SK-N-SH (cell line): ENCODE data around the gene PRKCA. TPM values are rescaled to one million over a fixed set of nuclear protein-coding genes. Genes with fewer than 3 reads are reported as not detected.

Experiments
- CTCF ChIA-PET: fragments of 300-600, 350-600 bp; formaldehyde crosslinking; extraction: SDS; loops from one replicate; lab custom pipeline; 2021; lab: Yijun Ruan, JAX
- POLR2A ChIA-PET: fragments of 350-600 bp; sonication (Branson Sonifier 250); formaldehyde crosslinking; extraction: SDS; loops from one replicate; lab custom pipeline; 2020; ENCODE audit warnings: antibody characterized with exemption, inconsistent platforms; lab: Yijun Ruan, JAX
- DNase-seq: peaks from one replicate; pipeline ENCODE4 v3.0.0; 2012
- H2AFZ ChIP-seq: fragments of 200-600 bp; sonication (generic); 2 replicates; pipeline ENCODE4 v1.8.1; 2016; ENCODE audit warnings: antibody characterized with exemption, mild to moderate bottlenecking, low read depth
- H3F3A ChIP-seq: fragments of 200-600 bp; sonication (generic); replicated peaks from 2 replicates; pipeline ENCODE3; 2016; ENCODE audit warnings: antibody characterized with exemption, mild to moderate bottlenecking; ENCODE audit not compliant: insufficient read depth
- H3K27ac ChIP-seq, 2 experiments: fragments of 200-500 bp in 1 of 2; fragments of 200-600 bp in 1 of 2; sonication (Bioruptor generic) in 1 of 2; sonication (generic), shearing (Covaris generic) in 1 of 2; 2 replicates each; pipeline versions ENCODE4 v1.5.1 to v1.6.1; 2014 to 2016; ENCODE audit warnings: low read depth in 2 of 2, inconsistent platforms in 1 of 2, low read length in 1 of 2, mild to moderate bottlenecking in 1 of 2, mixed read lengths in 1 of 2
- H3K27me3 ChIP-seq: fragments of 200-600 bp; sonication (generic), shearing (Covaris generic); 2 replicates; pipeline ENCODE4 v1.6.1; 2016; ENCODE audit warnings: mixed run types; ENCODE audit not compliant: insufficient read depth
- H3K36me3 ChIP-seq, 2 experiments: fragments of 200-500 bp in 1 of 2; fragments of 200-600 bp in 1 of 2; sonication (Bioruptor generic) in 1 of 2; sonication (generic) in 1 of 2; replicated peaks in 1 of 2; 2 replicates each; pipeline versions ENCODE3 to v1.5.1; 2014 to 2016; ENCODE audit warnings: low read length in 1 of 2, mild to moderate bottlenecking in 1 of 2; ENCODE audit not compliant: insufficient read depth in 2 of 2, control insufficient read depth in 1 of 2
- H3K4me1 ChIP-seq, 2 experiments: fragments of 200-500 bp in 1 of 2; fragments of 200-600 bp in 1 of 2; sonication (Bioruptor generic) in 1 of 2; sonication (generic), shearing (Covaris generic) in 1 of 2; 2 replicates each; pipeline versions ENCODE4 v1.5.1 to v1.6.1; 2014 to 2016; ENCODE audit warnings: low read depth in 1 of 2, low read length in 1 of 2, mixed run types in 1 of 2; ENCODE audit not compliant: insufficient read depth in 2 of 2, control insufficient read depth in 1 of 2
- H3K4me2 ChIP-seq: fragments of 200-600 bp; sonication (generic), shearing (Covaris generic); 2 replicates; pipeline ENCODE4 v1.6.1; 2017; ENCODE audit warnings: mixed run types
- H3K4me3 ChIP-seq, 2 experiments: fragments of 200-500 bp in 1 of 2; fragments of 200-600 bp in 1 of 2; sonication (Bioruptor generic) in 1 of 2; sonication (generic), shearing (Covaris generic) in 1 of 2; 2 replicates each; pipeline versions ENCODE4 v1.5.1 to v1.8.1; 2014 to 2016; ENCODE audit warnings: low read depth in 2 of 2, inconsistent platforms in 1 of 2, low read length in 1 of 2, mild to moderate bottlenecking in 1 of 2, mixed read lengths in 1 of 2, moderate library complexity in 1 of 2
- H3K79me2 ChIP-seq: fragments of 200-600 bp; sonication (generic); 2 replicates; pipeline ENCODE4 v1.8.1; 2017; ENCODE audit warnings: mild to moderate bottlenecking; ENCODE audit not compliant: insufficient read depth
- H3K9ac ChIP-seq: fragments of 200-600 bp; sonication (generic); 2 replicates; pipeline ENCODE4 v1.6.1; 2017; ENCODE audit warnings: mixed run types
- H3K9me2 ChIP-seq: fragments of 200-600 bp; sonication (generic); 2 replicates; pipeline ENCODE4 v1.6.1; 2017; ENCODE audit warnings: mixed run types
- H3K9me3 ChIP-seq: fragments of 200-600 bp; sonication (generic); 2 replicates; pipeline ENCODE4 v1.6.1; 2017; ENCODE audit warnings: mixed run types, mild to moderate bottlenecking, moderate library complexity
- H4K20me1 ChIP-seq: fragments of 200-600 bp; sonication (generic); 2 replicates; pipeline ENCODE4 v1.6.1; 2017; ENCODE audit warnings: mild to moderate bottlenecking, mixed run types; ENCODE audit not compliant: insufficient read depth
- CHD2 ChIP-seq: fragments of 150-350 bp; IDR thresholded peaks from 2 replicates; pipeline ENCODE4 v1.6.1; 2018; ENCODE audit warnings: low read length; ENCODE audit not compliant: partially characterized antibody
- MEF2A ChIP-seq: IDR thresholded peaks from 2 replicates; pipeline ENCODE4 v1.4.0; 2012; ENCODE audit warnings: low read depth, borderline replicate concordance
- NRF1 ChIP-seq: IDR thresholded peaks from 2 replicates; pipeline ENCODE4 v1.6.1; 2012; ENCODE audit warnings: low read depth, mild to moderate bottlenecking, low read length
- WGBS: methylation state at CpG from one replicate; pipeline ENCODE4 v1.1.6; 2017; ENCODE audit warnings: low lambda C conversion rate; 5-methylcytosine and 5-hydroxymethylcytosine counted together
- polyA plus RNA-seq, 3 experiments: library from polyadenylated mRNA; depleted of rRNA; stranded (reverse); fragments of >200 nt; gene quantifications; 2 replicates each; pipeline ENCODE4 v1.2.3, GENCODE V29; 2012
- TF ChIP-seq, protein P1 (sequence below): IDR thresholded peaks from 2 replicates; pipeline ENCODE4; 2012
- TF ChIP-seq, protein P2 (sequence below): fragments of 200-600 bp; sonication (generic); IDR thresholded peaks from 2 replicates; pipeline ENCODE4 v1.6.1; 2017; ENCODE audit warnings: antibody characterized with exemption, mild to moderate bottlenecking, moderate library complexity

PRKCA gene
- polyA plus RNA-seq, 1 of the 3 experiments (the other 2 are of a cell fraction), result 108 TPM

DNA sequence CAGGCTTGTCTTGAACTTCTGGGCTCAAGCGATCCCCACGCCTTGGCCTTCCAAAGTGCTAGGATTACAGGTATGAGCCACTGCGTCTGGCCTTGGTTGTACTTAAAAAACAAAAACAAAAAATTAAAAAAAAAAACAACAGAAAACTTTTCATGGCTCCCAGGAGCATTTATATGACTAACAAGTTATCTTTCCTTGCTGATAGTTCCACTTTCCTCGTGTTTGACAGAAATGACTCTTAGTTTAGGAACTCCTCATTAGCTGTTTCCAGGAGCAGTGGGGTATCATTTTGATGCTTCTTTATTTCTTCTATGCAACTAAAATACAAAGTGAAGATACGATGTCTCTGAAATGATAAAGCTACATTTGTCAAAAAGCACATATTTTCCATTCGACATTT lies 165.4 kb downstream of the PRKCA start:
- Histone ChIP-seq H3K4me2 (peak overlapping the region; percentile 66), H3K36me3 (peaks cover 0 to 3% of the 10 kb centered on the region in 2 experiments), H3F3A (peaks cover 49% of the 10 kb centered on the region), H3K4me3 (peak overlapping the region in 1 of 2 experiments; percentile 30; a peak in 2 of 4 replicates), H4K20me1 (0 out of 2 replicates have a peak, but pooled peaks cover 3% of the 10 kb centered on the region), H3K79me2 (peaks cover 95% of the 10 kb centered on the region), H3K27me3 (no peaks in the 10 kb centered on the region), H3K9me2 (no peaks in the 10 kb centered on the region), H3K9ac (peak overlapping the region; percentile 55), H3K9me3 (no peaks in the 10 kb centered on the region), H2AFZ (no peak overlapping the region), H3K27ac (peak overlapping the region; percentile 54 to 92; a peak in 3 of 4 replicates), H3K4me1 (peaks cover 29 to 62% of the 10 kb centered on the region in 2 experiments)
- no peak for DNase-seq
- 69% methylated on average over 6 of the region's 6 CpGs for WGBS
- TF ChIP-seq MEF2A (no peak), CHD2 (no peak), NRF1 (no peak)
- CTCF ChIA-PET, result interaction anchor here (0.9 to 4.4 kb wide), 6 partner anchors 10 to 213 kb away, joined by 3 to 19 read pairs (median 6); no protein-coding TSS in a partner anchor
- POLR2A ChIA-PET, result interaction anchor here (0.6 kb wide), 2 partner anchors 47 to 207 kb away, joined by 4 to 7 read pairs; no protein-coding TSS in a partner anchor

- Histone ChIP-seq H3F3A (peaks cover 45% of the 10 kb centered on the region), H3K4me3 (no peak overlapping the region), H3K9ac (peak overlapping the region; percentile 55; the same call in 1 of the 2 replicates), H3K27ac (peak overlapping the region; percentile 54 to 92; a peak in 3 of 4 replicates), H3K9me2 (no peaks in the 10 kb centered on the region), H3K4me1 (peaks cover 26 to 55% of the 10 kb centered on the region in 2 experiments), H4K20me1 (0 out of 2 replicates have a peak, but pooled peaks cover 3% of the 10 kb centered on the region), H3K79me2 (peaks cover 95% of the 10 kb centered on the region), H3K27me3 (no peaks in the 10 kb centered on the region), H2AFZ (no peak overlapping the region), H3K9me3 (no peaks in the 10 kb centered on the region), H3K4me2 (peak overlapping the region; percentile 66)
- no peak for DNase-seq
- POLR2A ChIA-PET, result interaction anchor here (0.6 kb wide), 2 partner anchors 47 to 208 kb away, joined by 4 to 7 read pairs; no protein-coding TSS in a partner anchor
- WGBS, result 83% methylated on average over 5 of the region's 5 CpGs
- TF ChIP-seq, protein P1, sequence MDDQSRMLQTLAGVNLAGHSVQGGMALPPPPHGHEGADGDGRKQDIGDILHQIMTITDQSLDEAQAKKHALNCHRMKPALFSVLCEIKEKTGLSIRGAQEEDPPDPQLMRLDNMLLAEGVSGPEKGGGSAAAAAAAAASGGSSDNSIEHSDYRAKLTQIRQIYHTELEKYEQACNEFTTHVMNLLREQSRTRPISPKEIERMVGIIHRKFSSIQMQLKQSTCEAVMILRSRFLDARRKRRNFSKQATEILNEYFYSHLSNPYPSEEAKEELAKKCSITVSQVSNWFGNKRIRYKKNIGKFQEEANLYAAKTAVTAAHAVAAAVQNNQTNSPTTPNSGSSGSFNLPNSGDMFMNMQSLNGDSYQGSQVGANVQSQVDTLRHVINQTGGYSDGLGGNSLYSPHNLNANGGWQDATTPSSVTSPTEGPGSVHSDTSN, result peak; percentile 57; the same call in 1 of the 2 replicates
- TF ChIP-seq, protein P2, sequence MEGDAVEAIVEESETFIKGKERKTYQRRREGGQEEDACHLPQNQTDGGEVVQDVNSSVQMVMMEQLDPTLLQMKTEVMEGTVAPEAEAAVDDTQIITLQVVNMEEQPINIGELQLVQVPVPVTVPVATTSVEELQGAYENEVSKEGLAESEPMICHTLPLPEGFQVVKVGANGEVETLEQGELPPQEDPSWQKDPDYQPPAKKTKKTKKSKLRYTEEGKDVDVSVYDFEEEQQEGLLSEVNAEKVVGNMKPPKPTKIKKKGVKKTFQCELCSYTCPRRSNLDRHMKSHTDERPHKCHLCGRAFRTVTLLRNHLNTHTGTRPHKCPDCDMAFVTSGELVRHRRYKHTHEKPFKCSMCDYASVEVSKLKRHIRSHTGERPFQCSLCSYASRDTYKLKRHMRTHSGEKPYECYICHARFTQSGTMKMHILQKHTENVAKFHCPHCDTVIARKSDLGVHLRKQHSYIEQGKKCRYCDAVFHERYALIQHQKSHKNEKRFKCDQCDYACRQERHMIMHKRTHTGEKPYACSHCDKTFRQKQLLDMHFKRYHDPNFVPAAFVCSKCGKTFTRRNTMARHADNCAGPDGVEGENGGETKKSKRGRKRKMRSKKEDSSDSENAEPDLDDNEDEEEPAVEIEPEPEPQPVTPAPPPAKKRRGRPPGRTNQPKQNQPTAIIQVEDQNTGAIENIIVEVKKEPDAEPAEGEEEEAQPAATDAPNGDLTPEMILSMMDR, result no peak
- TF ChIP-seq, all 33 proteins: peak for 1
- CTCF ChIA-PET, result interaction anchor here (1.1 to 4.4 kb wide), 7 partner anchors 11 to 213 kb away, joined by 3 to 19 read pairs (median 6); no protein-coding TSS in a partner anchor
- H3K36me3 ChIP-seq, result peaks cover 0 to 8% of the 10 kb centered on the region in 2 experiments
Measured at GRCh38 chr17:66468241-66469087, 166.1 kb downstream of the PRKCA start.
